HG03571 (cell line): ENCODE results near the gene UBE2H.
A peak's percentile ranks its signal among the peaks of the same experiment; 100 is the strongest.
"Not testable (repeated sequence)": the region's sequence is repeated elsewhere in the genome, so short reads cannot be mapped to it uniquely, and the experiment has no call there.

Source experiments
- ATAC-seq: cut with Tn5 transposase; IDR thresholded peaks from one replicate; pipeline ENCODE4 v1.9.1; 2021; ENCODE audit not compliant: unreplicated experiment

UBE2H gene

GRCh38 chr7:129909669-129910068, 43.1 kb downstream of the UBE2H start:
- no peak for ATAC-seq

GRCh38 chr7:129908181-129908580, 44.6 kb downstream of the UBE2H start:
- no peak for ATAC-seq

GRCh38 chr7:129907122-129907736, 45.5 kb downstream of the UBE2H start:
- no peak for ATAC-seq

- ATAC-seq, result no peak
Observed at GRCh38 chr7:129906700-129907099, 46.1 kb downstream of the UBE2H start.

GRCh38 chr7:129903935-129904334, 48.8 kb downstream of the UBE2H start:
- peak; percentile 82 for ATAC-seq

GRCh38 chr7:129902788-129903422, 49.9 kb downstream of the UBE2H start:
- ATAC-seq, result no peak

GRCh38 chr7:129898502-129899160, 54.1 kb downstream of the UBE2H start:
- no peak for ATAC-seq

GRCh38 chr7:129898007-129898406, 54.8 kb downstream of the UBE2H start:
- ATAC-seq, result no peak

- ATAC-seq, result no peak
Observed at GRCh38 chr7:129896568-129897382, 56.0 kb downstream of the UBE2H start.

- not testable (repeated sequence) for ATAC-seq
Observed at GRCh38 chr7:129894184-129894583, 58.6 kb downstream of the UBE2H start.

GRCh38 chr7:129890090-129890489, 62.7 kb downstream of the UBE2H start:
- ATAC-seq, result no peak

GRCh38 chr7:129889133-129889844, 63.5 kb downstream of the UBE2H start:
- no peak for ATAC-seq

- ATAC-seq, result no peak
Observed at GRCh38 chr7:129887865-129888264, 64.9 kb downstream of the UBE2H start.

- ATAC-seq, result no peak
Observed at GRCh38 chr7:129886818-129887186, 66.0 kb downstream of the UBE2H start.

GRCh38 chr7:129886167-129886817, 66.5 kb downstream of the UBE2H start:
- ATAC-seq, result no peak

- no peak for ATAC-seq
Observed at GRCh38 chr7:129884495-129884894, 68.3 kb downstream of the UBE2H start.

GRCh38 chr7:129883151-129883550, 69.6 kb downstream of the UBE2H start:
- ATAC-seq, result no peak

GRCh38 chr7:129882531-129882930, 70.2 kb downstream of the UBE2H start:
- no peak for ATAC-seq

- ATAC-seq, result no peak
Observed at GRCh38 chr7:129877146-129877792, 75.5 kb downstream of the UBE2H start.
